AG10803 (cell line): ENCODE data around the gene EGFR.

Experiments used
- DNase-seq: peaks from one replicate; pipeline ENCODE4 v3.0.0; 2010; ENCODE audit warnings: low read depth
- H3K4me3 ChIP-seq: 2 replicates; pipeline ENCODE4 v1.5.1; 2011; ENCODE audit warnings: mild to moderate bottlenecking, low read length, control low read depth
- CTCF ChIP-seq: conservative IDR thresholded peaks from 2 replicates; pipeline ENCODE4 v1.5.1; 2011; ENCODE audit warnings: mild to moderate bottlenecking, low read length, control low read depth, inconsistent platforms

The EGFR gene

GRCh38 chr7:55198634-55199392 lies 180.0 kb downstream of the EGFR start:
- TF ChIP-seq CTCF: no peak
- no peak for DNase-seq
- H3K4me3 ChIP-seq: no peak overlapping the region

GRCh38 chr7:55199418-55199817 lies 180.6 kb downstream of the EGFR start:
- TF ChIP-seq CTCF: no peak
- no peak for DNase-seq

GRCh38 chr7:55200441-55200840 lies 181.6 kb downstream of the EGFR start:
- DNase-seq: no peak
- TF ChIP-seq CTCF: no peak
- H3K4me3 ChIP-seq: no peak overlapping the region

More at GRCh38 chr7:55199418-55199817, 180.6 kb downstream of the EGFR start:
- no peak overlapping the region for H3K4me3 ChIP-seq

- H3K4me3 ChIP-seq: no peak overlapping the region
- TF ChIP-seq CTCF: no peak
- DNase-seq: no peak
These were observed 183.5 kb downstream of the EGFR start for GRCh38 chr7:55202150-55202913.

- DNase-seq: no peak
- H3K4me3 ChIP-seq: no peak overlapping the region
- no peak for TF ChIP-seq CTCF
These were observed 184.5 kb downstream of the EGFR start for GRCh38 chr7:55203300-55203699.

- no peak for DNase-seq
- TF ChIP-seq CTCF: no peak
- H3K4me3 ChIP-seq: no peak overlapping the region
These were observed 186.5 kb downstream of the EGFR start for GRCh38 chr7:55205124-55205955.
